Measurements from ENCODE around the gene TBC1D7.

- TF ChIP-seq CTCF (IDR thresholded peaks at IDR 0.05) (no peak), POLR2A (IDR thresholded peaks at IDR 0.05; ENCODE audit: low read depth) (no peak), POLR2AphosphoS5 (IDR thresholded peaks at IDR 0.05) (no peak)
Observed at GRCh38 chr6:13372688-13373487, 44.6 kb upstream of the TBC1D7 start.

Data from esophagus muscularis mucosa (tissue), 3 donors.